Mucosa of stomach (tissue), 1 donor: ENCODE data around the gene INPP4B.

ENCODE experiments used
- H3K27me3 ChIP-seq: one replicate; pipeline ENCODE4 v1.7.0; 2013; ENCODE audit warnings: mild to moderate bottlenecking, low read length; ENCODE audit not compliant: control insufficient read depth, insufficient read depth
- H3K36me3 ChIP-seq: one replicate; pipeline ENCODE4 v1.7.0; 2013; ENCODE audit warnings: low read length; ENCODE audit not compliant: control insufficient read depth, insufficient read depth
- H3K4me1 ChIP-seq: one replicate; pipeline ENCODE4 v1.7.0; 2013; ENCODE audit warnings: mild to moderate bottlenecking, low read length; ENCODE audit not compliant: control insufficient read depth, insufficient read depth
- H3K4me3 ChIP-seq: one replicate; pipeline ENCODE4 v1.7.0; 2013; ENCODE audit warnings: low read length
- H3K9ac ChIP-seq: one replicate; pipeline ENCODE4 v1.7.0; 2013; ENCODE audit warnings: mild to moderate bottlenecking, low read length, moderate library complexity
- H3K9me3 ChIP-seq: one replicate; pipeline ENCODE4 v1.7.0; 2013; ENCODE audit warnings: mild to moderate bottlenecking, low read length, moderate library complexity; ENCODE audit not compliant: control insufficient read depth
- donor health status: Pancreatic carcinoma.

Gene INPP4B

DNA sequence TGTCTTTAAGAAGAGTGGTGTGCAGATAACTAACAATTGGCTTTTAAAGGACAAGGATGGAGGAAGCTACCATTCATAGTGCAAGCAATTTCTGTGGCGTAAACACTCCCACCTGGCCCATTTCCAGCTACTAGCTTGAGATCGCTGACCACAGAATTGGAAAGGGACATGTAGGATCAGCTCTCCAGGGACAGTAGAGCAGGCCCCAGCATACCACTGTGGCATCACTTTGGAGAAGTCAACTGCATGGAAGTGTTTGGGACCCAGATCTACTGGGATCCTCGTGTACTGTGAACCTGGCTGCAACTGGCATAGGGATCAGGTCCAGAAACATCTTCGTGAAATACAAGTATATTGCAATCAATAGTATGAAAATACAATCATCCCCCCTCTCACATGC is 515.0 kb downstream of the INPP4B start:
- Histone ChIP-seq H3K27me3 (no peaks in the 10 kb centered on the region), H3K4me3 (no peak overlapping the region), H3K9me3 (no peaks in the 10 kb centered on the region), H3K9ac (no peak overlapping the region), H3K36me3 (no peaks in the 10 kb centered on the region), H3K4me1 (no peaks in the 10 kb centered on the region)

DNA sequence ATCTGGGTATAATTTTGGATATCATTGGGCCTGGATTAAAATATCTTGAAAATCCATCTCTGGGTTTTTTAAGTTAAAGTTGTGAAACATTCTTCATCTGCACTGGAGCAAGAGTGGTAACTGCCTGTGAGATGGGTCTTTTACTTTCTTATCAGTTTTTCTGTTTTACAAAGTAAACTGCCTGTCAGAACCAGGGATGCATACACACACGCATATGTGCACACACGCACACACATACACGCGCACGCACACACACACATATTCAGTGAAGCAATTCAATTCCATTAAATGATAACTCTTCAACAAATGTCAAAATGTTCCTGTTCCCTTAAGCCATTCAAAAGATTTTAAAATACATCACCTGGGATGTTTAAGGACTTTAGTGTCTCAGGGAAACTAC is 515.8 kb downstream of the INPP4B start:
- no peaks in the 10 kb centered on the region for H3K4me1 ChIP-seq
- H3K9me3 ChIP-seq: no peaks in the 10 kb centered on the region

GRCh38 chr4:142329313-142329712 is 516.8 kb downstream of the INPP4B start:
- no peaks in the 10 kb centered on the region for H3K9me3 ChIP-seq
- H3K4me1 ChIP-seq: no peaks in the 10 kb centered on the region
- H3K9ac ChIP-seq: no peak overlapping the region
- no peak overlapping the region for H3K4me3 ChIP-seq
- no peaks in the 10 kb centered on the region for H3K27me3 ChIP-seq
- H3K36me3 ChIP-seq: no peaks in the 10 kb centered on the region

More for the DNA sequence above, 515.8 kb downstream of the INPP4B start:
- Histone ChIP-seq H3K36me3 (no peaks in the 10 kb centered on the region), H3K27me3 (no peaks in the 10 kb centered on the region), H3K9ac (no peak overlapping the region), H3K4me3 (no peak overlapping the region)

DNA sequence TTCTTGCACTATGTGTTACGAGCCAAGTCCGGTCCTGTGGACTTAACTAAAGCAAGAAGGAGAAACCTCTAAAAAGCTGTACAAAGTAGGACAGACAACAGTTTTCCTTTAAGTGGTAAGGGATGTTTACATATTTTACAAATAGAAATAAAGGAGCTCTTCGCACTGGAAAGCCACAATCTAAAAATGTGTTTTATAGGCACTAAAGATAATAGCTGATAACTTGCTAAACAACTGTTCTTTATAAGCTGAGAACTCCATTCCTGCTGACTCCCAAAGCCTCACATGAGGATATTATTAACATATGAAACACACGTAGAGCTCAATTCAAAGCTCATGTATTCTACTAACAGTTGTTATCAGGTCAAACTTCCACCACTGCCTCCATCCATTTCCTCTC is 519.9 kb downstream of the INPP4B start:
- H3K27me3 ChIP-seq: no peaks in the 10 kb centered on the region
- H3K36me3 ChIP-seq: no peaks in the 10 kb centered on the region

GRCh38 chr4:142324572-142324971 is 521.5 kb downstream of the INPP4B start:
- H3K9me3 ChIP-seq: no peaks in the 10 kb centered on the region
- H3K36me3 ChIP-seq: no peaks in the 10 kb centered on the region
- H3K4me3 ChIP-seq: no peak overlapping the region
- H3K4me1 ChIP-seq: no peaks in the 10 kb centered on the region
- H3K27me3 ChIP-seq: no peaks in the 10 kb centered on the region
- H3K9ac ChIP-seq: no peak overlapping the region

More for the DNA sequence above, 519.9 kb downstream of the INPP4B start:
- no peak overlapping the region for H3K4me3 ChIP-seq
- no peak overlapping the region for H3K9ac ChIP-seq
- no peaks in the 10 kb centered on the region for H3K9me3 ChIP-seq
- H3K4me1 ChIP-seq: no peaks in the 10 kb centered on the region

- Histone ChIP-seq H3K9me3 (no peaks in the 10 kb centered on the region), H3K4me3 (no peak overlapping the region), H3K27me3 (no peaks in the 10 kb centered on the region), H3K9ac (no peak overlapping the region), H3K4me1 (no peaks in the 10 kb centered on the region), H3K36me3 (no peaks in the 10 kb centered on the region)
These were observed 523.1 kb downstream of the INPP4B start for GRCh38 chr4:142322996-142323395.

- Histone ChIP-seq H3K9ac (no peak overlapping the region), H3K4me1 (peaks cover 6% of the 10 kb centered on the region), H3K9me3 (no peaks in the 10 kb centered on the region), H3K4me3 (no peak overlapping the region), H3K36me3 (no peaks in the 10 kb centered on the region), H3K27me3 (no peaks in the 10 kb centered on the region)
These were observed 527.8 kb downstream of the INPP4B start for GRCh38 chr4:142318280-142318679.

DNA sequence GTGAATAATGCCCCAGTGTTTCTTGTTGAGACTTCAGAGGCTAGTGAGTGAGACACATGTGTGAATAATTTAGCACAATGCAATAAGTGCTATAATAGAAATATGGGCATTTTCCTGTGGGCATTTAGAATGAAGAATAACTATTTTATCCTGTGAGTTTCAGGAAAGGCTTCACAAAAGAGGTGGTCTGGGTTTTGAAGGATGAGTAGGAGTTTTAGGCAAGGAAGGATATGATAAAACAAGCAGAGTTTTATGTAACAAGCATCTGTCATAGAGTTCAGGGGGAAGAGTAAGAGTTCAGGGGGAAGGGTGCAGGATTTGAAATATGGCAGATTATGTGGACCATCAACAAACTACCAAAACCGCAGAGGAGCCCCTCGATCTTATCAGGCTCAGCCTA is 529.2 kb downstream of the INPP4B start:
- Histone ChIP-seq H3K9ac (no peak overlapping the region), H3K4me3 (no peak overlapping the region), H3K9me3 (no peaks in the 10 kb centered on the region), H3K36me3 (no peaks in the 10 kb centered on the region), H3K27me3 (no peaks in the 10 kb centered on the region), H3K4me1 (peaks cover 6% of the 10 kb centered on the region)

- Histone ChIP-seq H3K4me1 (peaks cover 6% of the 10 kb centered on the region), H3K9me3 (no peaks in the 10 kb centered on the region), H3K27me3 (no peaks in the 10 kb centered on the region), H3K9ac (no peak overlapping the region), H3K36me3 (no peaks in the 10 kb centered on the region), H3K4me3 (no peak overlapping the region)
These were observed 530.1 kb downstream of the INPP4B start for GRCh38 chr4:142316025-142316424.

GRCh38 chr4:142314686-142315085 is 531.4 kb downstream of the INPP4B start:
- H3K36me3 ChIP-seq: no peaks in the 10 kb centered on the region
- no peaks in the 10 kb centered on the region for H3K27me3 ChIP-seq
- H3K4me3 ChIP-seq: no peak overlapping the region
- no peak overlapping the region for H3K9ac ChIP-seq
- H3K4me1 ChIP-seq: peaks cover 6% of the 10 kb centered on the region
- no peaks in the 10 kb centered on the region for H3K9me3 ChIP-seq

GRCh38 chr4:142314247-142314646 is 531.9 kb downstream of the INPP4B start:
- peaks cover 6% of the 10 kb centered on the region for H3K4me1 ChIP-seq
- H3K4me3 ChIP-seq: no peak overlapping the region
- no peaks in the 10 kb centered on the region for H3K27me3 ChIP-seq
- H3K9ac ChIP-seq: no peak overlapping the region
- no peaks in the 10 kb centered on the region for H3K9me3 ChIP-seq
- no peaks in the 10 kb centered on the region for H3K36me3 ChIP-seq

GRCh38 chr4:142312391-142312790 is 533.7 kb downstream of the INPP4B start:
- H3K27me3 ChIP-seq: no peaks in the 10 kb centered on the region
- no peak overlapping the region for H3K4me3 ChIP-seq
- H3K4me1 ChIP-seq: peaks cover 6% of the 10 kb centered on the region
- H3K9ac ChIP-seq: no peak overlapping the region
- H3K36me3 ChIP-seq: no peaks in the 10 kb centered on the region
- H3K9me3 ChIP-seq: no peaks in the 10 kb centered on the region

DNA sequence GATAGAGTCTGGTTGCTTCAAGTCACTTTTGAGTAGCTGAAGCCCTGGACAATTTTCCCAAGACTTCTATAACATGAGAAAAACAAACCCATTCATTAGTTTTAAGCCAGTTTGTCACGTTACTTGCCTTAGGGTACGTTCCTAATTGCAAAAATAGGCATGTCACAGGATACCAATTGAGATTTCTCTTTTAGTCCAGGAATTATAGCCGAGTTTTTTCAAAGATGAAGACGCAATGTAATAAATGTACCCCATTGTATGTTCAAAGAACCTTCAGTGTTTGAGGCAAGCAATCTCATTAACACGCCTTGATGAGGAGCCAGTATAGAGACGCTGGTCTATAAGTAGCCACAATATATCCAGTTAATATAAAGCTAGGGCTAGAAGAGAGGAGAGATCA is 534.2 kb downstream of the INPP4B start:
- H3K9ac ChIP-seq: no peak overlapping the region
- H3K36me3 ChIP-seq: no peaks in the 10 kb centered on the region
- peaks cover 6% of the 10 kb centered on the region for H3K4me1 ChIP-seq
- H3K4me3 ChIP-seq: no peak overlapping the region
- H3K27me3 ChIP-seq: no peaks in the 10 kb centered on the region
- H3K9me3 ChIP-seq: no peaks in the 10 kb centered on the region
